Measurements from ENCODE around the gene NFATC2. TPM values are rescaled to one million over a fixed set of nuclear protein-coding genes. Genes with fewer than 3 reads are reported as not detected.

The NFATC2 gene
- total RNA-seq, 1 donor from 2014 or later = 7.6 TPM

DNA sequence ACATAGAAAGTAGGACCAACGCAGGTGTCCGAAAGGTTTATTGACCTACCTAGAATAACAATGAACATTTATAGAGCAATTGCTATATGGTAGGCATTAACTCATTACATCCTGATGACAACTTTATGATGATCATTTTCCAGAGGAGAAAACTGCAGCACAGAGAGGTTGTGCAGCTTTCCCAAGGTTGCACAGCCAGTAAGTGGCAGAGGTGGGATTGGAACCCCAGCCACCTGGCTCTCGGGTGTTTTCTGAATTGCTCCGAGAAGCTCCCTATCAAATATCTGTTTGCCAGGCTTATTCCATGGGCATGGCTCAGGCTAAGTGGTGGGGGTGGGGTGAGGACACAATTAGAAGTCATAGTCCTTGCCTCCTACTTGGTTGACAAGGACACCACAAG, 24.1 kb upstream of the NFATC2 start:
- peaks cover 38% of the 10 kb centered on the region for H3K27me3 ChIP-seq
- ATAC-seq = no peak
- intact Hi-C loops (cut with DNase I) = no loop called here

GRCh38 chr20:51565298-51566144, 23.0 kb upstream of the NFATC2 start:
- intact Hi-C loops (cut with DNase I) = no loop called here
- H3K27ac ChIP-seq = no peak overlapping the region
- H3K4me1 ChIP-seq = peaks cover 28% of the 10 kb centered on the region
- H3K36me3 ChIP-seq = no peaks in the 10 kb centered on the region
- peaks cover 46% of the 10 kb centered on the region for H3K27me3 ChIP-seq
- H3K4me3 ChIP-seq = no peak overlapping the region
- no peak for ATAC-seq
- DNase-seq = no peak
- TF ChIP-seq CTCF (IDR thresholded peaks at IDR 0.05) = no peak
- H3K9me3 ChIP-seq = no peaks in the 10 kb centered on the region

More for the DNA sequence above, 24.1 kb upstream of the NFATC2 start:
- DNase-seq = no peak
- no peak for TF ChIP-seq CTCF (IDR thresholded peaks at IDR 0.05)
- Histone ChIP-seq H3K27ac (no peak overlapping the region), H3K4me3 (no peak overlapping the region), H3K36me3 (no peaks in the 10 kb centered on the region), H3K9me3 (no peaks in the 10 kb centered on the region), H3K4me1 (peaks cover 19% of the 10 kb centered on the region)

DNA sequence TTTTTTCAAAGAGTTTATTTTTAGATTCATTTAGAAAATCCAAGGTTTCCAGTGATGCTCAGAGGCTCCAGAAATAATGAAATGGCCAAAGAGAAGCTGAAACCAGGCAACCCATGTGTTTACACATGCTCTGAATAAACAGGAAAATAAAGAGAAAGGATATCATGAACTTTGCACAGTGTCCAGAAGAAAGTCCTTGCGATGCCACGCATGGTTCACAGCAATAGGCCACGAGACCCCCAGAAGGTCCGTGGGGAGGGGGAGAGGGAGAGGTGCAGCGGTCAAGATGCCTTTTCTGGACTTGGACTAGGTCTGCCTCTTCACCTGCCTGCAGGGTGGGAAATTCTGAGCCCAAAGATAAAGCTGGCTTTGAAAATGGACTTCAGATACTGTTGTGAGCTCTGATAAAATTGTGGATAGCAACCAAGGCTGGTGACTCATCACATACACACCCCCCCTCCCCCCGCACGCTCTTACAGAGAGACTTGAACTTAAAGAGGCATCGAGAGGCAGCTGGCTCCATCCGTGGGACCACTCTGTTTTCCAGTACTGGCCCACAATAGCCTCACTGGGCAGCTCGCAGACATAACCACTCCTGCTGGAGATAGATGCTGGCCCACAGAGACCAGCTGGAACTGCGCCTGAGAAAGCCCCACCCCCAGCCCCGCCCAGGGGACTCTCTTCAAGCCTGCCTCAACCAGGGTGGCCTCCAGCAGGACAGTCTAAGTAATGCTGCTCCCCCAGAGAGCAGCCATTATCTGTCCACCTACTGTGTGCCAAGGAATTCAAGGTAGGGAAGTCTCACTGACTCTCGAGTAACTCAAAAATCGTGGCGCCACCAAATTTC, 21.2 kb upstream of the NFATC2 start:
- TF ChIP-seq CTCF (IDR thresholded peaks at IDR 0.05) = no peak
- Histone ChIP-seq H3K9me3 (no peaks in the 10 kb centered on the region), H3K4me3 (no peak overlapping the region), H3K27me3 (peaks cover 58% of the 10 kb centered on the region), H3K36me3 (no peaks in the 10 kb centered on the region), H3K4me1 (peaks cover 32% of the 10 kb centered on the region), H3K27ac (peak overlapping the region; percentile 42)
- ATAC-seq (peak; percentile 47), DNase-seq (no peak)
- intact Hi-C loops (cut with DNase I) = no loop called here

GRCh38 chr20:51563174-51563485, 20.6 kb upstream of the NFATC2 start:
- TF ChIP-seq CTCF (IDR thresholded peaks at IDR 0.05) = no peak
- H3K4me1 ChIP-seq = peaks cover 32% of the 10 kb centered on the region
- DNase-seq (no peak), ATAC-seq (no peak)
- no peaks in the 10 kb centered on the region for H3K36me3 ChIP-seq
- intact Hi-C loops (cut with DNase I) = no loop called here
- H3K27me3 ChIP-seq = peaks cover 58% of the 10 kb centered on the region
- no peaks in the 10 kb centered on the region for H3K9me3 ChIP-seq
- peak overlapping the region; percentile 48 for H3K4me3 ChIP-seq
- H3K27ac ChIP-seq = peak overlapping the region; percentile 81

DNA sequence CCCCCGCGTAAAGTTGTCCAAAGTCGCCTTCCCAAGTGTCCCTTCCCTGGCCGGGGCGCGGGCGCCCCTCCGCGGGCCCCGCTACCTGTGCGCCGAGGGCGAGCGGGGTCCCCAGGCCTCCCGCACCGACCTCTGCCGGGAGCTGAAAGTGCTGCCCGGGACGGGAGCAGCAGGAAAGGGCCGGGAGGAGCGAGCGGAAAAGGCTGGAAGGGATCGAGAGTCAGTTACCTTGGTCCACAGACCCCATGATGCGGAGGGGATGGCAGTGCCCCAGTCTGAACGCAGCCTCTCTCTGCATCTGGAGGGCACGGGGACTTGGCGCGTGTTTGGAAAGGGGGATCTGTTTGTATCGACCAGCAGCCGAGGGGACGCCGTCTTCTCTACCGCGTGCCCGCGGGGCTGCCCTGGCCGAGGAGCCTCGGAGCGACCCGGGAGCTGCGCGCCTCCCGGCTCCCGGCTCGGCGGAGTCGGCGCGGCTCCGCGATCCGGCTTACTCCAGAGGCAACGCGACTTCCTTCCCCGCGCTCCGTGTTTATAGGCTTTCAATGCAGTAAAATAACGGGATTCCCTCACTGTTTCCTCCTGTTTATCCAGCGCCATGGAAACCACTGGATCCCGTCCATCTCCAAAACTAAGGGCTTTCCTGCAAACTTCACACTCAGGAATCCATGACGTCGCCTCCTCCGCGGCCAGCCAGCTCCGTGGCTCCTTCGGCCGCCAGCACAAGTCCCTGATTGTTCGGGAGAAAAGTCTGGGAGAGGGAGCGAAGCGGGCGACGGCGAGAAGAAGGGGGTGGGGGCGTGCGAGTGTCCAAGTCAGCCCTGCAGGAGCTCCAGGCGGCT, 20.0 kb upstream of the NFATC2 start:
- DNase-seq = peak; percentile 72
- peak overlapping the region; percentile 48 for H3K4me3 ChIP-seq
- H3K36me3 ChIP-seq = no peaks in the 10 kb centered on the region
- intact Hi-C loops (cut with DNase I) = no loop called here
- H3K27ac ChIP-seq = peak overlapping the region; percentile 81
- TF ChIP-seq CTCF (IDR thresholded peaks at IDR 0.05) = no peak
- H3K4me1 ChIP-seq = peaks cover 32% of the 10 kb centered on the region
- ATAC-seq = peak; percentile 66
- H3K9me3 ChIP-seq = no peaks in the 10 kb centered on the region
- H3K27me3 ChIP-seq = peaks cover 54% of the 10 kb centered on the region

All from upper lobe of right lung (tissue), 1 donor.